Neuronal stem cell (in vitro differentiated cells): ENCODE measurements around the gene TTC13.

ENCODE experiments used
- DNase-seq: peaks from one replicate; pipeline ENCODE4 v3.0.0-alpha.2; 2013; ENCODE audit warnings: low spot score
- H2AFZ ChIP-seq: one replicate; pipeline ENCODE4 v1.6.1; 2013; ENCODE audit warnings: mild to moderate bottlenecking, low read length, inconsistent platforms
- H2AK5ac ChIP-seq: 2 replicates; pipeline ENCODE4 v1.6.1; 2013; ENCODE audit warnings: low read depth, mild to moderate bottlenecking, inconsistent platforms, low read length, moderate library complexity, mixed read lengths
- H2BK120ac ChIP-seq: 2 replicates; pipeline ENCODE4 v1.6.1; 2013; ENCODE audit warnings: low read depth, mild to moderate bottlenecking, inconsistent platforms, low read length, moderate library complexity, mixed read lengths
- H2BK12ac ChIP-seq: one replicate; pipeline ENCODE4 v1.6.1; 2013; ENCODE audit warnings: low read length, inconsistent platforms
- H2BK15ac ChIP-seq: 2 replicates; pipeline ENCODE4 v1.6.1; 2013; ENCODE audit warnings: mild to moderate bottlenecking, low read length, inconsistent platforms, mixed read lengths
- H2BK5ac ChIP-seq: one replicate; pipeline ENCODE4 v1.6.1; 2013; ENCODE audit warnings: inconsistent platforms, mild to moderate bottlenecking, low read length, moderate library complexity
- H3K14ac ChIP-seq: one replicate; pipeline ENCODE4 v1.6.1; 2013; ENCODE audit warnings: low read length, inconsistent platforms
- H3K18ac ChIP-seq: 2 replicates; pipeline ENCODE4 v1.6.1; 2013; ENCODE audit warnings: low read length, inconsistent platforms
- H3K23ac ChIP-seq: 2 replicates; pipeline ENCODE4 v1.6.1; 2013; ENCODE audit warnings: low read depth, mild to moderate bottlenecking, mixed read lengths, low read length, inconsistent platforms; ENCODE audit not compliant: poor library complexity
- H3K27ac ChIP-seq: replicated peaks from 3 replicates; pipeline ENCODE4 v1.5.1; 2013; ENCODE audit warnings: low read length, inconsistent platforms
- H3K27me3 ChIP-seq, 3 experiments: 2 replicates each; pipeline ENCODE4 v1.6.1; 2013; ENCODE audit warnings: low read length in 3 of 3, mild to moderate bottlenecking in 2 of 3, inconsistent platforms in 1 of 3, low read depth in 1 of 3, mixed read lengths in 1 of 3, moderate library complexity in 1 of 3; ENCODE audit not compliant: control insufficient read depth in 3 of 3, insufficient read depth in 3 of 3
- H3K36me3 ChIP-seq, 2 donors: replicated peaks in 1 of 2; 2 replicates each; pipeline ENCODE4 v1.6.1; 2013; ENCODE audit warnings: low read length in 2 of 2; ENCODE audit not compliant: control insufficient read depth in 2 of 2, insufficient read depth in 2 of 2
- H3K4ac ChIP-seq: 2 replicates; pipeline ENCODE4 v1.6.1; 2013; ENCODE audit warnings: inconsistent platforms, mild to moderate bottlenecking, low read length, moderate library complexity
- H3K4me1 ChIP-seq, 2 donors: 1 replicate in 1 of 2; 2 replicates in 1 of 2; pipeline ENCODE4 v1.6.1; 2013; ENCODE audit warnings: low read length in 2 of 2, low read depth in 1 of 2; ENCODE audit not compliant: control insufficient read depth in 2 of 2, insufficient read depth in 1 of 2
- H3K4me2 ChIP-seq: one replicate; pipeline ENCODE4 v1.6.1; 2013; ENCODE audit warnings: mild to moderate bottlenecking, low read length, inconsistent platforms; ENCODE audit not compliant: insufficient read depth, poor library complexity, severe bottlenecking
- H3K4me3 ChIP-seq, 2 donors: 2 replicates each; pipeline ENCODE4 v1.5.1; 2013; ENCODE audit warnings: low read length in 2 of 2, mild to moderate bottlenecking in 2 of 2, inconsistent platforms in 1 of 2, moderate library complexity in 1 of 2
- H3K79me1 ChIP-seq: one replicate; pipeline ENCODE4 v1.6.1; 2013; ENCODE audit warnings: low read depth, mild to moderate bottlenecking, inconsistent platforms, low read length, moderate library complexity
- H3K9ac ChIP-seq: one replicate; pipeline ENCODE4 v1.6.1; 2013; ENCODE audit warnings: mild to moderate bottlenecking, low read depth, low read length, inconsistent platforms; ENCODE audit not compliant: poor library complexity
- H3K9me3 ChIP-seq, 2 donors: replicated peaks in 1 of 2; 2 replicates each; pipeline versions ENCODE3 to v1.6.1; 2013; ENCODE audit warnings: low read length in 2 of 2, mild to moderate bottlenecking in 2 of 2, inconsistent platforms in 1 of 2, low read depth in 1 of 2, mixed read lengths in 1 of 2, moderate library complexity in 1 of 2; ENCODE audit not compliant: control insufficient read depth in 2 of 2, insufficient read depth in 1 of 2
- H4K8ac ChIP-seq: one replicate; pipeline ENCODE4 v1.6.1; 2013; ENCODE audit warnings: low read depth, mild to moderate bottlenecking, inconsistent platforms, low read length, moderate library complexity
- H4K91ac ChIP-seq: one replicate; pipeline ENCODE4 v1.6.1; 2013; ENCODE audit warnings: low read length, low read depth, mild to moderate bottlenecking, inconsistent platforms; ENCODE audit not compliant: poor library complexity
- WGBS, 2 donors: extraction: QIAGEN DNeasy Blood & Tissue Kit; methylation state at CpG; one replicate each; pipeline ENCODE4 v1.1.7; 2013; ENCODE audit warnings: missing lambda C conversion rate in 2 of 2, mixed read lengths in 1 of 2; ENCODE audit not compliant: insufficient read length in 2 of 2, insufficient replicate concordance in 1 of 2; ENCODE audit errors: extremely low coverage in 2 of 2; 5-methylcytosine and 5-hydroxymethylcytosine counted together

The TTC13 gene

DNA sequence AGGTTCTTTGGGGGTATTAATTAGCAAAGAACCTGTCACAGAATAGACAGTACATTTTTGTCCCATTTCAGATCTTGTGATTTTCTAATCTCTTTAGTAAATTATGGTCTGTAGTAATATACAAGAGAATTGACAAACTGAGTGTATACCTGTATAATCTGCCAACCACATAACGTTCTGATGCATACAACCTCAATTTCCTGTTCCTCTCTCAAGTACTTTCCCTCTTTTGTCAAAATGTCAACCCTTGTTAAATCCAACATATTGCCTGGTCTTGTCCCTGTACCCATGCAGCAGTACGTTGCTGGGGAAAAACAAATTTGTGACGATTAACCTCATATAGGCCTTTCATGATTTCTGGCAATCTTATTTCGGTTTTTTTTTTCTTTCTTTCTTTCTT, 1.3 kb upstream of the TTC13 start:
- H2BK120ac ChIP-seq, result no peak overlapping the region
- no peak overlapping the region for H2AK5ac ChIP-seq
- no peak overlapping the region for H3K4ac ChIP-seq
- no CpG with 5 or more reads among the region's 4 CpGs for WGBS, 2 donors
- no peak overlapping the region for H2BK15ac ChIP-seq
- H4K8ac ChIP-seq, result no peak overlapping the region
- no peaks in the 10 kb centered on the region for H3K9me3 ChIP-seq
- DNase-seq, result no peak
- H2AFZ ChIP-seq, result no peak overlapping the region
- H3K4me3 ChIP-seq, result peak overlapping the region in 1 of 2 donors; percentile 73
- H3K4me2 ChIP-seq, result no peak overlapping the region
- peaks cover 5% of the 10 kb centered on the region for H3K79me1 ChIP-seq
- no peak overlapping the region for H3K23ac ChIP-seq
- H3K4me1 ChIP-seq, result peaks cover 2 to 5% of the 10 kb centered on the region in 2 donors
- no peak overlapping the region for H2BK5ac ChIP-seq
- H3K36me3 ChIP-seq, result peaks cover 5 to 26% of the 10 kb centered on the region in 2 donors
- H2BK12ac ChIP-seq, result no peak overlapping the region
- H3K18ac ChIP-seq, result no peak overlapping the region
- no peak overlapping the region for H3K27ac ChIP-seq
- no peak overlapping the region for H4K91ac ChIP-seq
- no peak overlapping the region for H3K14ac ChIP-seq
- H3K27me3 ChIP-seq, result no peaks in the 10 kb centered on the region
- no peak overlapping the region for H3K9ac ChIP-seq

DNA sequence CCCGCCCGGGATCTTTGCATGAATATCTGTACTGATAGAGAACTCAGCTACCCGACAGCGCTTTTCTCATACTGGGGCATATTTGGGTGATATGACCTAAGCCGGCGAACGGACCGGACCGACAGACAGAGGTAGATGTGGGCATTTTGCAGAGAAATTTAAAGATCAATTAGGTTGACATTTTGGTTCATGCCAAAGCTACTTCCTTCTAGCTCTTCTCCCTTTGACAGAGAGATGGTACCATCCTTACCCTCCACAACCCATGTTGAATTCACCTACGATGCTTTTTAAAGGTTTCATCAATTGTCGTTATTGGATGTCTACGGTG, 692 bp upstream of the TTC13 start:
- Histone ChIP-seq H3K4ac (no peak overlapping the region), H3K4me2 (peak overlapping the region; percentile 59), H3K23ac (peak overlapping the region; percentile 34), H2BK5ac (no peak overlapping the region), H2AK5ac (no peak overlapping the region), H2BK120ac (no peak overlapping the region), H3K36me3 (peaks cover 7 to 26% of the 10 kb centered on the region in 2 donors), H3K27me3 (no peaks in the 10 kb centered on the region), H3K4me1 (peaks cover 2 to 5% of the 10 kb centered on the region in 2 donors), H2BK12ac (no peak overlapping the region), H3K9me3 (no peaks in the 10 kb centered on the region), H3K14ac (no peak overlapping the region), H3K27ac (no peak overlapping the region), H3K79me1 (peaks cover 5% of the 10 kb centered on the region), H3K18ac (no peak overlapping the region), H2AFZ (peak overlapping the region; percentile 80), H4K91ac (no peak overlapping the region), H4K8ac (no peak overlapping the region), H3K9ac (peak overlapping the region; percentile 87), H3K4me3 (peak overlapping the region; percentile 73 to 87), H2BK15ac (no peak overlapping the region)
- no peak for DNase-seq
- no CpG with 5 or more reads among the region's 12 CpGs for WGBS, 2 donors

DNA sequence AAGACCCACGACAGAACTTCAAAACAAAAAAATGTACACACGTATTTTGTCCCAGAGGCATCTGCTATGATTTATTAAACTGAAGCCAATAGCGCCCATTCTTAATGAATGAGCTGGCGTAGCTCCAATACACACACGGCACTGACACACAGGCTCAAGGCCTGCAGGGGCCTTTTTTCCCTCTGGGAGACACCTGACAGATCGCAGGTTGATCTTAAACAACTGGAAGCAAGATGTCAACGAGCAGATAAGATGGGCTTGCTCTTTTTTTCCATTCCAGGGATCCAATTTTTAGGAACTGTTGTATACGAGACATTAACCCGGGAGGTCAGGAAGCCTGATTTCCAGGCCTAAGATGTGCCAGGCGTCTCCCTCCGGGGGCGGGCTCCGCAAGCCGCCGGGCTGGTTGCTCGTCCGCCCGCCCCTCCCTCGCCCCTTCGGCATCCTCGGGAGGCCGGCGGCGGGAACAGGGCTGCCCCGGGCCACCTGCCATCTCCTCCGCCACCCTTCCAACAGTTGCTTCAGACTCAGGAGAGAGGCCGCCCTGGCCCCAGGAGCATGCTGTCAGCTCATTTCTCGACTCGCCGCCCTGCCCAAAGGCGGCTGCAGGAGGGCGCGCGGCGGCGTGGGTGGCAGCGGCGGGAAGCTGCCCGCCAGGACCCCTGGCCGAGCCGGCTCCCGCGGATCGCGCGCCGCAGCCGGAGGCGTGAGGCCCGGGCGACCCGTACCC, 735 bp downstream of the TTC13 start:
- no peak overlapping the region for H3K27ac ChIP-seq

GRCh38 chr1:230976825-230977747, 1.6 kb downstream of the TTC13 start:
- DNase-seq, result no peak
- Histone ChIP-seq H2BK15ac (no peak overlapping the region), H2BK120ac (no peak overlapping the region), H3K27me3 (no peaks in the 10 kb centered on the region), H3K4me2 (no peak overlapping the region), H3K23ac (no peak overlapping the region), H3K9me3 (no peaks in the 10 kb centered on the region), H3K4ac (no peak overlapping the region), H3K79me1 (peaks cover 5% of the 10 kb centered on the region), H2BK12ac (no peak overlapping the region), H4K91ac (no peak overlapping the region), H2AFZ (peak overlapping the region; percentile 93), H3K27ac (no peak overlapping the region), H3K4me1 (peaks cover 2 to 5% of the 10 kb centered on the region in 2 donors), H3K18ac (no peak overlapping the region), H3K36me3 (peaks cover 10 to 24% of the 10 kb centered on the region in 2 donors), H3K14ac (no peak overlapping the region), H2BK5ac (no peak overlapping the region), H2AK5ac (no peak overlapping the region), H3K4me3 (peak overlapping the region in 1 of 2 donors; percentile 73), H4K8ac (no peak overlapping the region), H3K9ac (no peak overlapping the region)
- no CpG with 5 or more reads among the region's 14 CpGs for WGBS, 2 donors

More for the DNA sequence above, 735 bp downstream of the TTC13 start:
- Histone ChIP-seq H4K8ac (no peak overlapping the region), H2BK120ac (no peak overlapping the region), H3K4me3 (peak overlapping the region; percentile 73 to 99), H3K36me3 (peaks cover 10 to 26% of the 10 kb centered on the region in 2 donors), H3K4me1 (peaks cover 2 to 5% of the 10 kb centered on the region in 2 donors), H2BK12ac (no peak overlapping the region), H3K23ac (peak overlapping the region; percentile 70), H3K9me3 (no peaks in the 10 kb centered on the region), H3K79me1 (peaks cover 5% of the 10 kb centered on the region), H3K27me3 (no peaks in the 10 kb centered on the region), H2AFZ (peak overlapping the region; percentile 93), H2BK15ac (no peak overlapping the region), H2BK5ac (no peak overlapping the region), H3K4ac (no peak overlapping the region), H3K9ac (peak overlapping the region; percentile 90), H3K18ac (peak overlapping the region; percentile 68), H2AK5ac (no peak overlapping the region), H3K14ac (peak overlapping the region; percentile 58), H4K91ac (no peak overlapping the region), H3K4me2 (peak overlapping the region; percentile 90)
- peak; percentile 26 for DNase-seq
- WGBS, 2 donors, result no CpG with 5 or more reads among the region's 52 CpGs
